Measurements from ENCODE around the gene TMED1.
"Not testable (repeated sequence)": the region's sequence is repeated elsewhere in the genome, so short reads cannot be mapped to it uniquely, and the experiment has no call there.

TMED1 gene

GRCh38 chr19:10835754-10836478 lies at the start of gene TMED1:
TSS of gene TMED1 (minus strand) at chr19:10836212. CDS start at chr19:10836191, 21 bp downstream.
- DNase-seq: peak; percentile 95

GRCh38 chr19:10885201-10886169 lies 49.5 kb upstream of the TMED1 start:
- DNase-seq: no peak

GRCh38 chr19:10884274-10884673 lies 48.3 kb upstream of the TMED1 start:
- DNase-seq: no peak

GRCh38 chr19:10882108-10882457 lies 46.1 kb upstream of the TMED1 start:
- no peak for DNase-seq

GRCh38 chr19:10881403-10882107 lies 45.5 kb upstream of the TMED1 start:
- no peak for DNase-seq

GRCh38 chr19:10878253-10878652 lies 42.2 kb upstream of the TMED1 start:
- DNase-seq: no peak

- not testable (repeated sequence) for DNase-seq
Measured at GRCh38 chr19:10877608-10878007, 41.6 kb upstream of the TMED1 start.

GRCh38 chr19:10876459-10877240 lies 40.6 kb upstream of the TMED1 start:
- DNase-seq: no peak

- no peak for DNase-seq
Measured at GRCh38 chr19:10874024-10874423, 38.0 kb upstream of the TMED1 start.

GRCh38 chr19:10872546-10873107 lies 36.6 kb upstream of the TMED1 start:
- DNase-seq: no peak

GRCh38 chr19:10871711-10872545 lies 35.9 kb upstream of the TMED1 start:
- DNase-seq: no peak

- peak; percentile 83 for DNase-seq
Measured at GRCh38 chr19:10870955-10871603, 35.1 kb upstream of the TMED1 start, which contains the start of gene CARM1. TSS of gene CARM1 (plus strand) at chr19:10871553. CDS start at chr19:10871703, 150 bp downstream.

- DNase-seq: no peak
Measured at GRCh38 chr19:10870501-10870954, 34.5 kb upstream of the TMED1 start.

GRCh38 chr19:10869872-10870311 lies 33.9 kb upstream of the TMED1 start:
- not testable (repeated sequence) for DNase-seq

GRCh38 chr19:10868872-10869547 lies 33.0 kb upstream of the TMED1 start:
- DNase-seq: no peak

GRCh38 chr19:10866495-10866894 lies 30.5 kb upstream of the TMED1 start:
- no peak for DNase-seq

- DNase-seq: peak; percentile 20
Measured at GRCh38 chr19:10864538-10864899, 28.5 kb upstream of the TMED1 start.

- DNase-seq: no peak
Measured at GRCh38 chr19:10863107-10863717, 27.2 kb upstream of the TMED1 start.

- no peak for DNase-seq
Measured at GRCh38 chr19:10862561-10863106, 26.6 kb upstream of the TMED1 start.

Measured in NCI-H526 treated with DMSO at 0.1 percent for 48 hours (cell line).